ENCODE data around the gene RHOF. TPM values are rescaled to one million over a fixed set of nuclear protein-coding genes. Genes with fewer than 3 reads are reported as not detected.

RHOF gene
- total and polyA plus RNA-seq, 2 of the 13 experiments (the other 11 are each of a cell fraction or from before 2014, with no cell fraction given), result 14.6 to 32.2 TPM

GRCh38 chr12:121812320-121812871, 18.9 kb upstream of the RHOF start (continued):
- no peak for TF ChIP-seq AHDC1 (CRISPR knock-in tag; IDR thresholded peaks at IDR 0.05; ENCODE audit: borderline replicate concordance)
- TF ChIP-seq GMEB1 (CRISPR knock-in tag; IDR thresholded peaks at IDR 0.05; ENCODE audit: borderline replicate concordance), result no peak
- TF ChIP-seq PRDM10 (CRISPR knock-in tag; IDR thresholded peaks at IDR 0.05; ENCODE audit: low read depth), result no peak
- no peak for TF ChIP-seq ZNF569 (CRISPR knock-in tag; IDR thresholded peaks at IDR 0.05; ENCODE audit: borderline replicate concordance)
- TF ChIP-seq NR3C1 (CRISPR knock-in tag; IDR thresholded peaks at IDR 0.05), result no peak
- no peak for TF ChIP-seq PRDM15 (CRISPR knock-in tag; IDR thresholded peaks at IDR 0.05)
- no peak for TF ChIP-seq ZNF362 (CRISPR knock-in tag; IDR thresholded peaks at IDR 0.05; ENCODE audit: borderline replicate concordance)
- TF ChIP-seq IKZF1 (IDR thresholded peaks at IDR 0.05), result no peak
- no peak for TF ChIP-seq ATF7-NPFF (CRISPR knock-in tag; IDR thresholded peaks at IDR 0.05; ENCODE audit: low read depth)
- TF ChIP-seq MYC (CRISPR knock-in tag; IDR thresholded peaks at IDR 0.05; ENCODE audit: borderline replicate concordance), result no peak
- no peak for TF ChIP-seq ZNF776 (CRISPR knock-in tag; IDR thresholded peaks at IDR 0.05)
- TF ChIP-seq ZNF543 (CRISPR knock-in tag; IDR thresholded peaks at IDR 0.05), result peak; percentile 86
- no peak for TF ChIP-seq HMGA1 (CRISPR knock-in tag; conservative IDR thresholded peaks at IDR 0.05)

Measured in HepG2 (cell line).